Lower leg skin (tissue), 4 donors: ENCODE results near the gene TNPO3. TPM values are rescaled to one million over a fixed set of nuclear protein-coding genes. Genes with fewer than 3 reads are reported as not detected.

Source experiments
- DNase-seq, 2 donors: peaks; one replicate each; pipeline ENCODE4 v3.0.0-alpha.2; 2019; ENCODE audit warnings: low spot score in 2 of 2
- H3K4me3 ChIP-seq: fragments of 200-600 bp; sonication (generic); 2 replicates; pipeline ENCODE4 v1.5.1; 2017; ENCODE audit warnings: mild to moderate bottlenecking, low read depth; ENCODE audit not compliant: poor library complexity, severe bottlenecking
- POLR2A ChIP-seq, 2 donors: fragments of 450-650 bp; IDR thresholded peaks; one replicate each; pipeline ENCODE4 v1.6.1; 2016 to 2017; ENCODE audit warnings: antibody characterized with exemption in 2 of 2, mild to moderate bottlenecking in 1 of 2, moderate library complexity in 1 of 2
- WGBS, 2 donors: methylation state at CpG; one replicate each; pipeline ENCODE4 v1.1.5; 2018; 5-methylcytosine and 5-hydroxymethylcytosine counted together
- intact Hi-C: fragments of 100-400 bp; cut with DNase I; formaldehyde crosslinking; loops from one replicate; pipeline ENCODE4 v1.15.0; 2023; ENCODE audit warnings: low total_unique reads
- total RNA-seq, 4 donors: library from RNA; depleted of rRNA; stranded (reverse); fragments of >200 nt; gene quantifications; one replicate each; pipeline ENCODE4 v1.1.0, GENCODE V29; 2016
- TF ChIP-seq, protein P1 (sequence below), 3 donors: fragments of 450-650 bp; IDR thresholded peaks; one replicate each; pipeline ENCODE4 v1.5.1; 2016; ENCODE audit warnings: antibody characterized with exemption in 3 of 3, mild to moderate bottlenecking in 3 of 3, moderate library complexity in 2 of 3

TNPO3 gene
- total RNA-seq, 4 donors from 2014 or later = 26.7 to 36.7 (median 31.0) TPM

DNA sequence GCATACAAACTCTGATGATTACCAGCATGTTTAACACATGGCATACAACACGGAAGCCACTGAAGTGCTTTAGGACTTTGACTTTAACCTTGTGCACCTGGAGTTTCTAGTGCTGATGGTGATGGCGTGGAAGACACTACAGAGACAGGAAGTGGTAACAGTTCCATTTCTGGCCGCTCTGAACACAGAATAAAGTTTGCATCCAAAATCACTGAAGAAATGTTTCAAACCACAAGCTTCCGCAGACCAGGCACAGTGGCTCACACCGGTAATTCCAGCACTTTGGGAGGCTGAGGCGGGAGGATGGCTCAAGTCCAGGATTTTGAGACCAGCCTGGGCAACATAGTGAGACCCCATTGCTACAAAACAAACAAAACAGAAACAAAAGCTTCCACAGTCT is 40.3 kb upstream of the TNPO3 start:
- 59 to 72% methylated on average over 6 of the region's 6 CpGs for WGBS, 2 donors
- no peak for DNase-seq
- TF ChIP-seq POLR2A (IDR thresholded peaks at IDR 0.05) = no peak
- TF ChIP-seq, protein P1, sequence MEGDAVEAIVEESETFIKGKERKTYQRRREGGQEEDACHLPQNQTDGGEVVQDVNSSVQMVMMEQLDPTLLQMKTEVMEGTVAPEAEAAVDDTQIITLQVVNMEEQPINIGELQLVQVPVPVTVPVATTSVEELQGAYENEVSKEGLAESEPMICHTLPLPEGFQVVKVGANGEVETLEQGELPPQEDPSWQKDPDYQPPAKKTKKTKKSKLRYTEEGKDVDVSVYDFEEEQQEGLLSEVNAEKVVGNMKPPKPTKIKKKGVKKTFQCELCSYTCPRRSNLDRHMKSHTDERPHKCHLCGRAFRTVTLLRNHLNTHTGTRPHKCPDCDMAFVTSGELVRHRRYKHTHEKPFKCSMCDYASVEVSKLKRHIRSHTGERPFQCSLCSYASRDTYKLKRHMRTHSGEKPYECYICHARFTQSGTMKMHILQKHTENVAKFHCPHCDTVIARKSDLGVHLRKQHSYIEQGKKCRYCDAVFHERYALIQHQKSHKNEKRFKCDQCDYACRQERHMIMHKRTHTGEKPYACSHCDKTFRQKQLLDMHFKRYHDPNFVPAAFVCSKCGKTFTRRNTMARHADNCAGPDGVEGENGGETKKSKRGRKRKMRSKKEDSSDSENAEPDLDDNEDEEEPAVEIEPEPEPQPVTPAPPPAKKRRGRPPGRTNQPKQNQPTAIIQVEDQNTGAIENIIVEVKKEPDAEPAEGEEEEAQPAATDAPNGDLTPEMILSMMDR (IDR thresholded peaks at IDR 0.05) = no peak
- H3K4me3 ChIP-seq = no peak overlapping the region
- intact Hi-C loops = loop anchor here (10.0 kb wide), 1 partner anchor 180 kb away; the partner anchor contains the start of gene KCP

DNA sequence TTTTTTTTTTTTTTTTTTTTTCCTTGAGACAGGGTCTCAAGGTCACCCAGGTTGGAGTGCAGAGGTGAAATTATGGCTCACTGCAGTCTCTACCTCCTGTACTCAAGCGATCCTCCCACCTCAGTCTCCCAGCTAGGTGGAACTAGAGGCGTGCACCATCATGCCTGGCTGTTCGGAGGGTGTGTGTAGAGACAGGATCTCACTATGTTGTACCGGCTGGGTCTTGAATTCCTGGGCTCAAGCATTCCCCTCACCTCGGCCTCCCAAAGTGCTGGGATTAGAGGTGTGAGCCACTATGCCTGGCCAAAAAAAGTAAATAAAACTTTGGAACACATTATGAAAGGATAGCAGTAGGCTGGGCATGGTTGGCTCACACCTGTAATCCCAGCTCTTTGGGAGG is 39.6 kb upstream of the TNPO3 start:
- no peak overlapping the region for H3K4me3 ChIP-seq
- whole genome bisulfite sequencing, 2 donors = 64 to 68% methylated on average over 5 of the region's 5 CpGs
- TF ChIP-seq, protein P1 (IDR thresholded peaks at IDR 0.05) = no peak
- TF ChIP-seq POLR2A (IDR thresholded peaks at IDR 0.05) = no peak
- intact Hi-C loops = loop anchor here (10.0 kb wide), 1 partner anchor 180 kb away; the partner anchor contains the start of gene KCP
- DNase-seq = no peak

DNA sequence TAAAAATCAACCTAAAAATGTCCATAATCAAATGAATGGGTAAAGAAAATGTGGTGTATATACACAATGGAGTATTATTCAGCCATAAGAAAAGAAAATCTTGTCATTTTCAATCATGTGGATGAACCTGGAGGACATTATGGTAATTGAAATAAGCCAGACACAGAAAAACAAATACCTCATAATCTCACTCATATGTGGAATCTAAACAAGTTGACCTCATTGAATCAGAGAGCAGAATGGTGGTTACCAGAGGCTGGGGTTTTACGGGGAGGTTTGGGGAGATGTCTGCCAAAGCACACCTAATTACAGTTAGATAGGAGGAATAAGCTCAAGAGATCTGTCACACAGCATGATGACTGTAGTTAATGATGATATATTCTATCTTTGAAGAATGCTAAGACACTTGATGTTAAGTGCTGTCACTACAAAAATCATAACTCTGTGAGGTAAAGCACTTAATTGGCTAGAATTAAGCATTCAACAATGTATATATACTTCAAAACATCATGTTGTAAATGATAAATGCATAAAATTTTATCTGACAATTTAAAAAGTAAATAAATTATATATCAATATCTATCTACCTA is 39.1 kb upstream of the TNPO3 start:
- TF ChIP-seq POLR2A (IDR thresholded peaks at IDR 0.05) = no peak
- TF ChIP-seq, protein P1 (IDR thresholded peaks at IDR 0.05) = no peak
- WGBS, 2 donors = 63 to 65% methylated on average over 1 of the region's 1 CpG
- intact Hi-C loops = loop anchor here (10.0 kb wide), 1 partner anchor 179 kb away; the partner anchor contains the start of gene KCP
- H3K4me3 ChIP-seq = no peak overlapping the region
- DNase-seq = no peak

DNA sequence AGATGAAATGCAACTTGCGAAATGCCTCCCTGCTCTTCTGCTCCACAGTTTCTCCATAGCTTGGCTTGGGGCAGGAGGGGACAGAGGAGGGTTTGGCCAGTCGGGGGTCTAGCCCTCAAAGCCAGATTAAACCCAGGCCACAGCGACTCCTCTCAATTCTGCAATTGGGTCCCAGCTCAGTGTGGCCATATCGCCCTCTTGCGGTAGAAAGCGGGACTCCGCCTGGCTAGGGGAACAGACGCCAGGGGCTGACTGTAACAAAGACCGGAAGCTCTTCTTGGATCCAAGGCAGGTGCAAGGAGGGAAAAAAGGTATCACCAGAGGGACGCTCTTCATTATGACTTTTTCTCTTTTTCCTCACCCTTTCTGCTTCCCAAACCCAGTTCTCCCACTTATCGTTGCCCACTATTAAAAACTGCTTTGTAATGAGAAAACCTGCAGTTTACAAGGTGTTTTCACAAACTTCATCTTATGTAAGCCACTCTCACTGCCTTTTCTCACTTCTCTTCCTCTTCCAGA is 36.6 kb upstream of the TNPO3 start:
- intact Hi-C loops = loop anchor here (10.0 kb wide), 1 partner anchor 177 kb away; the partner anchor contains the start of gene KCP
- 9% methylated on average over 11 of the region's 11 CpGs for WGBS, 2 donors
- no peak overlapping the region for H3K4me3 ChIP-seq
- TF ChIP-seq, protein P1 (IDR thresholded peaks at IDR 0.05) = peak in 1 of 3 donors; percentile 71
- TF ChIP-seq POLR2A (IDR thresholded peaks at IDR 0.05) = no peak
- DNase-seq = peak; percentile 68 to 96

DNA sequence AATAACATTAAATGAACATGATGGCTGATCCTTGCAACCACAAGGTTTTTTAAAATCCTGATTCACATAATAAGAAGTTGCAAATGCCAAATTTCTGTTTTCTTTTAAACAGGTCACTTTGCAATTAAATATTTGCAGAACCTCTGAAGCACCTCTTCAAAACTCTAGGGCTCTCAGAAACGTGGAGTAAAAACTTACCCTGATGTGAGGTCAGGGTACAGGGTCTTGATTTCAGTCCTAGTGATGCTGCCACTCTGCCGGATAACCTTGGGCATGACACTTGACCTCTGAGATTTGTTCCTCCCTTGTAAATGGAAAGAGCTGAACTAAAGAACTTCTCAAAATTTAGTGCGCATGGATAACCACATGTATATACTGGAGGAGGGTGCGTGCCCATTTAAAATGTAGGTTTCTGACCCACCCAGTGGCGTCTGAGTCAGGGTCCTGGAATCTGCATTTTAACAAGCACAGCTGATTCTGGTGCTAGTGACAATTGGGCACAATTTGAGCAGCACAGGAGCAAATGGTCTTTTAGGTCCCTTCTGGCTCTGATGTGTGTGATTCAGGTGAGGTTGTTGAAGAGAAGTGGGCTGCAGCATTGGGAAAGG is 35.5 kb upstream of the TNPO3 start:
- intact Hi-C loops = loop anchor here (10.0 kb wide), 1 partner anchor 176 kb away; the partner anchor contains the start of gene KCP
- 67 to 68% methylated on average over 5 of the region's 5 CpGs for WGBS, 2 donors
- TF ChIP-seq POLR2A (IDR thresholded peaks at IDR 0.05) = no peak
- TF ChIP-seq, protein P1 (IDR thresholded peaks at IDR 0.05) = no peak
- DNase-seq = peak in 1 of 2 donors; percentile 66
- no peak overlapping the region for H3K4me3 ChIP-seq
